PFSK-1 (cell line): ENCODE data around the gene VSNL1.

Source experiments
- FOXP2 ChIP-seq: optimal IDR thresholded peaks from 2 replicates; pipeline ENCODE3; 2011; ENCODE audit warnings: borderline replicate concordance, control low read depth, inconsistent platforms; ENCODE audit not compliant: insufficient read depth; ENCODE audit errors: extremely low read length, extremely low read depth
- POLR2AphosphoS5 ChIP-seq: IDR thresholded peaks from 2 replicates; pipeline ENCODE4 v1.6.1; 2012; ENCODE audit warnings: low read depth, mild to moderate bottlenecking, control low read depth, low read length, moderate library complexity
- REST ChIP-seq, 2 experiments: IDR thresholded peaks; 2 replicates each; pipeline versions ENCODE4 v1.6.1 to v1.8.0; 2011 to 2012; ENCODE audit warnings: low read depth in 2 of 2, low read length in 2 of 2, control low read depth in 1 of 2, inconsistent platforms in 1 of 2, mild to moderate bottlenecking in 1 of 2, moderate library complexity in 1 of 2; ENCODE audit not compliant: insufficient read depth in 1 of 2
- SIN3A ChIP-seq: IDR thresholded peaks from 2 replicates; pipeline ENCODE4 v1.6.1; 2012; ENCODE audit warnings: mild to moderate bottlenecking, low read length, moderate library complexity, borderline replicate concordance; ENCODE audit not compliant: insufficient read depth
- TAF1 ChIP-seq: IDR thresholded peaks from 2 replicates; pipeline ENCODE4 v1.6.1; 2012; ENCODE audit warnings: low read length, control low read depth, borderline replicate concordance; ENCODE audit not compliant: insufficient read depth

VSNL1 gene

GRCh38 chr2:17515652-17516051 is 24.8 kb upstream of the VSNL1 start:
- TF ChIP-seq POLR2AphosphoS5: no peak
- no peak for TF ChIP-seq FOXP2
- no peak for TF ChIP-seq TAF1
- no peak for TF ChIP-seq SIN3A
- no peak for TF ChIP-seq REST (IDR thresholded peaks at IDR 0.05; ENCODE audit: insufficient read depth in 1 of 2, low read depth in 2 of 2, low read length in 2 of 2)

- TF ChIP-seq REST (IDR thresholded peaks at IDR 0.05; ENCODE audit: insufficient read depth in 1 of 2, low read depth in 2 of 2, low read length in 2 of 2): no peak
- TF ChIP-seq TAF1: no peak
- no peak for TF ChIP-seq SIN3A
- TF ChIP-seq FOXP2: no peak
- no peak for TF ChIP-seq POLR2AphosphoS5
Observed at GRCh38 chr2:17517481-17518211, 22.9 kb upstream of the VSNL1 start.

GRCh38 chr2:17518212-17519154 is 22.0 kb upstream of the VSNL1 start, which contains the start of gene RAD51AP2:
Gene RAD51AP2 (minus strand): TSS chr2:17518440. CDS start chr2:17518415, 25 bp downstream.
- no peak for TF ChIP-seq REST (IDR thresholded peaks at IDR 0.05; ENCODE audit: insufficient read depth in 1 of 2, low read depth in 2 of 2, low read length in 2 of 2)
- TF ChIP-seq FOXP2: no peak
- TF ChIP-seq SIN3A: no peak
- TF ChIP-seq POLR2AphosphoS5: no peak
- no peak for TF ChIP-seq TAF1

- TF ChIP-seq REST (IDR thresholded peaks at IDR 0.05; ENCODE audit: insufficient read depth in 1 of 2, low read depth in 2 of 2, low read length in 2 of 2) (no peak), POLR2AphosphoS5 (no peak), SIN3A (no peak), TAF1 (no peak), FOXP2 (no peak)
Observed at GRCh38 chr2:17519486-17519885, 21.0 kb upstream of the VSNL1 start.
